Activated T-cell treated with anti-CD3 and anti-CD28 coated beads for 1 hour (primary cell): Measurements from ENCODE around the gene PLXNA2.

Source experiments
- DNase-seq: peaks from one replicate; pipeline ENCODE4 v3.0.0-alpha.2; 2020; ENCODE audit warnings: low read depth

PLXNA2 gene

DNA sequence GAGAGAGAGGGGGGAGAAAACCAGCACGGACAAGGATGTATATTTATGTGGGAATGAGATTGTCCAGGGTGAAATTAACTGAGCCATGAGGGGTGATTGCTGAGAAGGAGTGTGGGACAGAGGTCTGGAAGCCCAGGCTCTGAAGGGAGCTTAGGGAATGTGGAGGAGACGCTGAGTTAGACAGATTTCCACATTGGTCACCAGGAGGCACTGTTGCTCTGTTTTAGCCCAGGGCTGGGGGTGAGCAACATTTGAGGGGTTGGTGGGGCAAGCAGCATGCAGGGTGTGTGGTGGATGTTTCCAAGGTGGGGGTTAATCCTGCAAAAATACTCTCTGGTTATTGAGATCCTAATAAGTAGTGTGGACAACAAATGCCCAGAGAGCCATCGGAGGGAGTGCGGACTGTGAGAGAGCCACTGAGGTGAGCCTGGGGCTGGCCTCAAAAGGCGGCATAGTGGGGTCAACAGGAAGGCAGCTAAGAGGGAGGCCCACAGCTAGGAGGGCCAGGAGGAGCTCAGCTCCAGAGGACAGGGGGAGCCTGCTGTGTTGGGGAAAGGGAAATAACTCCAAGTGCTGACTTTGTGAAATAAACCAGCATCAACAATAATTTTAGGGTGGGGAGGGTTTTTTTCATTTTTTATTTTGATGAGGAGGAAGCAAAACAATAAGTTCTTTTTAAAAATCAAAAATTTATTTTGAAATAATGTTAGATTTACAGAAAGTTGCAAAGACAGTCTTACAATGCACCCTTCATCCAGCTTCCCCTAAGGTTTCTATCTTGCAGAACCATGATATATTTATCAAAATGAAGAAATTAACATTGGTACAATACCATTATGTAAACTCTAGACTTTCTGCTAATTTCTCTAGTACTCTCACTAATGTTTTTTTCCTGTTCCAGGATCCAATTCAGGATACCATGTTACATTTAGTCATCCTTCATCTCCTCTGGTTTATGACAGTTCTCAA, 250.4 kb downstream of the PLXNA2 start:
- no peak for DNase-seq

DNA sequence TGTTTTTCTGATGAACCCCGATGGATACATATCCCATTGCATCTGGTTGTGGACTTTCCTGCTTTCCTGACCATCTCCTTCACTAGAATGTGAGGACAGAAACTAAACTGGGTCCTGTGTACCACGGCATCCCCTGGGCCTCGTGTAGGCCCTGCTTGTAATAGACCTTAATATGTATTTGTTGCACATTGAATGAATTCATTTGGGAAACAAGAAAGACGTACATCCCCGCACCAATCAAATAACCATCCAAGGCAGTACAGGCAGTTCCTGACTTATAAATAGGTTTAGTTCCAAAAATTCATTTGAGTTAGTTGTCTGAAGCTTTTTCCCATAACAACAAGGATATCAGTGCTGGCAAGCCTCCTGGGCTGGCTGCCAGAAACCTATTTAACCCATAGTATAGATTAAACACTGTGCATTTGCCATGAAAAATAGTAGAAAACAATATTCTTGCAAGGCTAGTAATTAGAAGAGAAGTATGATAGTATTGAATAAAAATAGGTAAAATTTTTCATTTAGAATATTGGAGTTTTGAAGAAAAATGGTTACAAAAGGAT, 251.4 kb downstream of the PLXNA2 start:
- no peak for DNase-seq

DNA sequence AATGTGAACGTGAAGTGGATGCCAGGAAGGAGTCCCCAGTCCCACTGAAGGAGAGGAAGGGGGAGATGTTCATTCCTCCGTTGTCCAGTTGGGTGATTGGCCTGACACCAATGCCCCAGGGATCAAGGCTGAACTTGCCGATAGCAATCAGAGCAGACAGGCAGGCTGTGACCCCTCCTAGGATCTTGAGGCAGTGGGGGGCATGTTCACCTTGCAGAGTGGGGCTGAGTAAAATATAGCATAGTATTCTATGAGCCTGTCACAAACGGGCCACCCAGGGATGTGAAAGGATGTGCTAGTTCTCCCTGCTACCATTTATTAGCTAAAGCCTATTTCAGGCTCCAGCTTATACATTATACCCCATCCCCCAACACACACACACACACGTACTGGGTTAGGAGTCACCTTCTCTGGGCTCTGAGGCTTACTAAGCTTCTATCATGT, 252.6 kb downstream of the PLXNA2 start:
- no peak for DNase-seq

DNA sequence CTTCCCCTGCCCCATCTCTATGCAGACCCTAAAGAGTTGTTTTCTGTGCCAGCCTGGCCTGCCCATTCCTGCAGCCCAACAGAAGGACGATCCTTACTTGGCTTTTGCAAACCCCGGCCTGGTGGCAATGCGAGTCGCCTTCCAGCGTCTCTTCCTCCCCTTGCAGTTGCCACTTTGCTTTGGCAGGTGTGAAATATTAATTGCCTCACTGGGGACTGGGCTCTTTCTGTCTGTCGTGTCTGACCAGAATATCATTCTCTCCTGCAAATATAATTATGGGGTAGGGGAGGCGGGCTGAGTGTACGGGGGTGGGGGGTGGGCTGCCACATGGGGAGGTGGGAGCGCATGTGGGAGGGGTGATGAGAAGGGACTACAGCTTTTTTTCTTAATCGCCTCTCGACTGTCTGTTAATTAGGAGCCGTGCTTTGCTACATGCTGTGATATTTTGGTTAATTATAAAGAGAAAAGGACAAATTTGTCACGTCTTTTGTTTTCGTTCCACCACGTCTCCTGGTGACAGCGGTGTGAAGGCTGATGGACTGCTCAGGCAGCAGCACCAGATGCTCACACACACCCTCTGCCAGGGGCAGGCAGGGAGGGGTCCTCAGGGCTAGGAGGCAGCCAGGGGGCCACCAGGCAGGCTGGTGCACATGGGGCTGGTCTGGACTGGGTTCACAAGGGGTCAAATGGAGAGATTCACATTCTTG, 253.2 kb downstream of the PLXNA2 start:
- no peak for DNase-seq

DNA sequence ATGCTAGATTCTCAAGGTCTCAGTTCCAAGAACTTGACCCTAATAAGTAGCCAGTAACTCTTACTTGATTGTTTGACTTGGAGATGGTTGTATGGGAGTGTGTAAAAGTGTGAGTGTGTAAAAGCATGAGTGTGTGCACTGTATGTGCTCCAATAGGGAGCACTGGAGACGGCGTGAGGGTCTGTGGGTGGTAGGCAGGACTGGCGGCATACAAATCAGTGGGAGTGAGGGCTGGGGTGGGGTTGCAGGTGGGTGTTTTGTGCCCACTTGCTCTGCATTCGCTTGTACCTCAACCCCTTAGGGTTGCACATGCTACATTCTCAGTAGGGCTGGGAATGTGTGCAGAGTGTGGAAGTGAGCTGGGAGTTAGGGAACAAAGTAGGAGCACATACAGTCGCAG, 253.7 kb downstream of the PLXNA2 start:
- no peak for DNase-seq

DNA sequence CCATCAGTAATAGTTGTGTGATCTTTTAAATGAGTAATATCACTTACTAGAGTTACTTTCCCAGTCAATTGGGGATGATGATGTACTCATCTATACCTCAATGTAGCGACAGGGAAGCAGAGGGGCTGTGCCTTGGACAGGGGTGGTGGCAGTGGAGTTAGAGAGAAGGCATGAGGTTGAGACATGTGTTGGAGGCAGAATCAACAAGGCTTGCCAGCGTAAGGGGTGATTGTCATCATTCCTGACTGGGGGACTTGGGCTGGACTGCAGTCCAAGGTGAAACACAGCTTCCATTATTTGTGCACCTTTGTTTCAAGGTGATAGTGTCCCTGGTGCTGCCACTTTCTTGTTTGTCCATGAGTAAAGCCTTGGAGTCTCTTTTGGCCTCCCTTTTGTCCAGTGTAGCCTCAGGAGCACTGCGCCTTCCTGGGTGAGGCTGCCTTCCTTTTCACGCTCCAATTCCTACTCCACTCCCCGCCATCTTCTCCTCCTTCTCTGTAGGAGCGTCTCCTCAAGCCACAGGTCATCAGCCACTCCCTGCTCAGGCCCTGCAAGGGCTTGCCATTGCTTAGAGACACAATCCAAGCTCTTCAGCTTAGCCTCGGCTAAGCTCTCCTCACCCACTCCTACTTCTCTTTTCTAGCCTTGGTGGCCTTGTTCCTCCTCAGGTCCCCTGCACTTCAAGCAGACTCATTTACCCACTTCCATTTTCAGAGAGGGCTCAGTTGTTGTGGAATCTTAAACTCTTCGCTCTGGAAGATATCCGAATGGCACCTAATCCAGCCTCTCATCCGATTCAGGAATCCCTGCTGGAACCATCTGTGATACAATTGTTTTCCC, 255.6 kb downstream of the PLXNA2 start:
- DNase-seq = no peak

DNA sequence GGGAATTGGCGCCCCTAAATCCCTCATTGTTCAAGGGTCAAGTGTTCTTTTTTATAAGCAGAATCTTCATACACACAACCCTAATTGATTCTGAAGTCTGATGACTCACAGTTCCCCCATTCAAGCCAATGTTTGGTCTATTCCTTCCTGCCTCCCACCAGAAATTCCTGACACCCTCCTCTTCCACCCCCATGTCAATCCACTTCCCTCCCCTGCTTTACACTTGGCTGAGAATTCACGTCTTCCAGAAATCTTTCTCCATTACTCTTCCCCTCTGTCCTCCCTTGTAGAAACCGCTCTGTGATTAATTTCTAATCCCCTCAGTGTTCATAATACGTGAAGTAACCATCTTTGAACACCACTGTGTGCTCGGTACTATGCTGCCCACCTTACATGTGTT, 257.0 kb downstream of the PLXNA2 start:
- no peak for DNase-seq

DNA sequence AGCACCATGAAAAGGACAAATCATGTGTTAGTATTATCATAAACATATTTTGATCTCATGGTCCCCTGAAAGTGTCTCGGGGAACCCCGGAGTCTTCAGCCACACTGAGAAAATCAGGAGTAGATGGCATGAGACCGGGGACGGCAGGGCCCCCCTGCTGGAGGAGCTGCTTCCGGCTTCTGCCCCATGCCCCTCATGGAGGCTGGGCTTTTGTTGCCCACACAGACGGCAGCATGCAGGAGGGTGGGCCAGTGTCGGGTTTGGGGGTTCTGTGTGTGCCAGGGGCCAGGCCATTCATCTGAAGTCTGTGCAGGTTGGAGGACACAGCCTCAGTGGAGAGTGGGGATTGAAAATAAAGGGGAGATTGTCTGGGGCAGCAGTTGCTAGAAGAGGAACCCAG, 258.2 kb downstream of the PLXNA2 start:
- no peak for DNase-seq

DNA sequence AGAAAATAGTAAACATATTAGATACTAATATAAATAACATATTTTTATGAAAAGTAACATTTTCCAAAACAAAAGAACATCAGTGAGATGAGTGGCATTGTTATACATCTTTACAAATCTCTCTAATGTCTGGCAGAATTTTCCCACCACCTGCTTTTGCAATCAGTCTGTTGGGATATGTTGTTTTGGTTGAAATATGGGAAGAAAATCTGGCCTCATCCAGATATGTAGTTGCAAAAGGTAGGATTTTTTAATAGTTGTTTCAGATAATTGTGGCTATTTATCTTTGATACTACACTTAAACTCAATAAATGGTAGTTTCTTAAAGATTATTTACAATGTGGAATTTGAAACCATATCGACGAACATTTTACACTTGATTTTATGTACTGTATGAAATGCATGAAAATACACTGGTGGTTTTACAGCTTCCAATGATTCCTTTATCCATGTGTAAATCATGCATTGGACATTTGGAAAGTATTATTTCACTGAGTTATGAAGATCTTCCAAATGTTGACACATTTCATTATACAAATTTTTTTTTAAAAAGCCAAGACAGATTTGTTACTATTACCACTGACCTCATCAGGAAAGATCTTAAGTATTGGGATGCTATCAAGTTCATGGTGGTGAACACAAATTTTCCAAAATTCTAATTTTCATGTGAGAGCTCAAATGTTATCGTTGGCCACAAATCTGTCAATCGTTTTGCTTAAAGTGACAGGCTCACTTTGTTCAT, 259.2 kb downstream of the PLXNA2 start:
- DNase-seq = no peak

DNA sequence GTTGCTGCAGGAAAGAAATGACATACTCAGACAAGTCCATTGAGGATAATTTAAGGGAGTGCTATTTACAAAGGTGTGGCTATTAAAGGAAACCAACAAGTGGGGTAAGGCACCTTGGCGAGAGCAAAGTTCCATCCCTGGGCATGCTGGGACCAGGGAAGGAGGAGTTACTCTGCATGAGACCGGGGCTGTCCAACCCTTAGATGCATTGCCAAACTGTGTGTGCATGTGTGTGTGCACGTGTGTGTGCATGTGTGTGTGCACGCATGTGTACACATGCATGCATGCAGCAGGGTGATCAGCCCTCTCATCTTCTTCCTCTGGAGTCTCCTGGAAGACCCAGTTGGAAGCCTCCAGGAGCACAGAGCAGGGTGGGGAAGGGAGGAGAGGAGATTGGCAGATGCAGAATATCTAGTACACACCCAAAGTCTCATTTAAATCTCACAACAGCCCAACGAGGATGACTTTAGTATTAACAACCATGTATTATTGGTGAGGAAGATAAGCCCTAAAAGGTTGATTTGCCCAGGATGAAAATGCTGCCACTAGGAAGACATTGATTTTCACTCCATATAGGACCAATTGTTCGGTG, 261.0 kb downstream of the PLXNA2 start:
- DNase-seq = no peak

DNA sequence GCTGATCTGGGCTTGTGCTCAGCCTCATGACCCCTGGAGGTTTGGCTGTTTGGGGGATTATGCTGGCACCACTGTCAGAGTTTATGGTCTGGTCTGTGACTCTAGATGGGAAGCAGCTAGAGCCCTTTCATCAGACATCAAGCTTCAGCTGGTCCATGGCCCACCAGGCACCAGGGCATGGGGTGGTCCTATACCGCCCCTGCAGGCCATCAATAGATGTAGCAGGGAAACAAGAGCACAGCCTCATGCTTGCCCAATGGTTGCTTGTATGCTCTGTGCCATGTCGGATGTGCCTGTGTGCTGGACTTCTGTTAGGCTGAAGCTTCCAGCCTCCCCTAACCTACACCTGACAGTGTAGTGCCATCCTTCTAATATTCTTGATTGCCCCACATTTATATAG, 262.2 kb downstream of the PLXNA2 start:
- no peak for DNase-seq

DNA sequence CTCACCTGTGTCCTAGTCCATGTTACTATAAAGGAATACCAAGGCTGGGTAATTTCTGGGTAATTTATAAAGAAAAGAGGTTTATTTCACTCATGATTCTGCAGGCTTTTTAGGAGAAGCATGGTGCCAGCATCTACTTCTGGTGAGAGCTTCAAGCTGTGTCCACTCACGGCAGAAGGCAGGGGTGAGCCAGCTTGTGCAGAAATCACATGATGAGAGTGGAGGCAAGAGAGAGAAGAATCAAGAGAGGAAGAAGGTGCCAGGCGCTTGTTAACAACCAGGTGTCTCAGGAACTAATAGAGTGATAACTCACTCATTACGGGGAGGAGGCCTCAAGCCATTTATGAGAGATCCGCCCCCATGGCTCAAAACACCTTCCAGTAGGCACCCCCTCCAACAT, 265.7 kb downstream of the PLXNA2 start:
- no peak for DNase-seq

DNA sequence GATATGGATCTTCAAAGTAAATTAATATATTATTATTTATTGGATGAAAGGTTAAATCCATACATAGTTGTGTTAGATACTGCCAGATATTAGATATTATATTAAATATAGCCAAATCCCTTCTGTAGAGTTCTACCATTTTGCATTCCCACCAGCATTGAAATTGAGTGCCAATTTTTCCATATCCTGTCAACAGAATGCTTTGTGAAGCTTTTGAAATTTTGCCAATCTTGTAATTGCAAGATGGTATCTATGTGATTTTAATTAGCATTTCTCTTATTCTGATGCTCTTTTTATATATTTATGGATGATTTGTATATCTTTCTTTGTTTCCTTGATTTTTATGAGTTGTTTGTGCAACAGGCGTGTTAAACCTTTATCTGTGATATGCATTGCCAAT, 266.3 kb downstream of the PLXNA2 start:
- DNase-seq = no peak

DNA sequence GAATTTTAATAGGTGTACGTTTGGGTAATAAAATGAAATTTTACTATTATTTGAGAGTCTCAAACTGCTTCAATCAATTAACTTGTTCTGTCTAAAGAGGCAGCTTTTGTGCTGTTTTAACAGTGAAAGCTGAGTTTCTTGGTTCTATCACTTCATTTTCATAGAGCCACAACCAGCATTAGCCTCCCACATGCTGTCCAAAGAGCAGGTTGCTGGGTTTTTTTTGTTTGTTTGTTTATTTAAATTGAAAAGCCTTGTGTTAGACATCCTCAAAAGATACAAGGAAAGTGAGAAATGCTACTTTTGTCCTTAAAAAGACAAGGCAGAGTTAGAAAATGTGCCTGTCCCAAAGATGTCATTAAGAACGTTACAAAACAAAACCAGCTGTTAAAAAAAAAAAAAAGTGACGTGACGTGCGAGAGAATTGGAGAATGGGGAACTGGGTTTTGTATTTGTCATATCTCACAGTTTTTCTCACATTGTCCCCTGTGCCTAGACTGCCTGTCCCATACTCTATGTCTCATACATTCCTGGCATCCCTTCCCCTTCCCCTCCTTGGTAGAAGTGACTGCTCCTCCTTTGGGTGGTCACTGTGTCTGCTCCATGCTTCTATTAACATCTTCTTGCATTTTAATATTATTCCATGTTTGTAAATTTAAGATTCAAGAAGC, 270.2 kb downstream of the PLXNA2 start:
- DNase-seq = no peak

DNA sequence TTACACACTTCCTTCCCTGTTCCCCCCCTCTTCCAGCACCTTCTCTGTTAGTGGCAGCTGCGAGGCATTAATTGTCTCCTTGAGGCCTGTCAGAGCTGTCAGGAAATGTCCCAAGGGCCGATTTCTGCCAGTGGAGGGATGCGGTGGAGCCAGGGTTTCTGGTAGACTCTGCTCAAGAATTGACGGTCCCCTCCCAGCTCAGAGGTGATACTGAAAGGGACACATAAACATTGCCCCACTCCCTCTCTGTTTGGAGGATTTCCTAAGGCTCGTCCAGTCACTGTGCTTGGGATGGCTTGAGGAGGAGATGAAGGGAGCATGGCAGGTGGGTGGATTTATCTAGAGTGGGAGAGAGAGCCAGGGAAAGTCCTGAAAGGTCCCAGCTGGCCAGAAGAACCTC, 271.8 kb downstream of the PLXNA2 start:
- no peak for DNase-seq
